GM23338 (cell line): ENCODE results near the gene BACE2. TPM values are rescaled to one million over a fixed set of nuclear protein-coding genes. Genes with fewer than 3 reads are reported as not detected.

Experiments used
- CREB1 ChIP-seq: fragments of 250-450 bp; sonication (Bioruptor Pico); IDR thresholded peaks from 2 replicates; pipeline ENCODE4 v1.5.0; 2020; ENCODE audit warnings: low read depth, mild to moderate bottlenecking, moderate library complexity
- CTCF ChIP-seq, 2 experiments: fragments of 200-600 bp in 1 of 2; sonication (generic) in 1 of 2; conservative IDR thresholded peaks; 2 replicates each; pipeline versions ENCODE4 v1.5.1 to v1.6.1; 2016 to 2017; ENCODE audit warnings: antibody characterized with exemption in 2 of 2, low read depth in 2 of 2, mild to moderate bottlenecking in 2 of 2, moderate library complexity in 1 of 2
- ETS1 ChIP-seq: IDR thresholded peaks from 2 replicates; pipeline ENCODE4 v1.6.1; 2016; ENCODE audit warnings: antibody characterized with exemption
- NANOG ChIP-seq: IDR thresholded peaks from 2 replicates; pipeline ENCODE4 v1.6.1; 2016; ENCODE audit warnings: antibody characterized with exemption, borderline replicate concordance
- ZNF114 ChIP-seq: fragments of 250-450 bp; sonication (Bioruptor Pico); IDR thresholded peaks from 2 replicates; pipeline ENCODE4 v1.5.0; 2020; ENCODE audit warnings: mild to moderate bottlenecking, moderate library complexity
- ZNF331 ChIP-seq: fragments of 250-450 bp; sonication (Bioruptor Pico); IDR thresholded peaks from 2 replicates; pipeline ENCODE4 v1.5.0; 2020; ENCODE audit warnings: low read depth, mild to moderate bottlenecking, moderate library complexity
- ZNF462 ChIP-seq: fragments of 250-450 bp; sonication (Bioruptor Pico); IDR thresholded peaks from 2 replicates; pipeline ENCODE4 v1.5.0; 2020; ENCODE audit warnings: mild to moderate bottlenecking, moderate library complexity
- polyA plus RNA-seq: library from polyadenylated mRNA; unstranded; fragments of >200 nt; fragmentation: Nextera tagmentation; extraction: Ambion mirVana; gene quantifications from 2 replicates; pipeline ENCODE4 v1.2.1, GENCODE V29; 2016
- total RNA-seq: library from RNA; depleted of rRNA; stranded (reverse); fragments of >200 nt; shearing (Covaris generic); gene quantifications from 2 replicates; pipeline ENCODE4 v1.2.3, GENCODE V29; 2014

The BACE2 gene
- total and polyA plus RNA-seq, 2 experiments from 2014 or later: 3.5 to 6.8 TPM

GRCh38 chr21:41234569-41234968, 66.6 kb downstream of the BACE2 start (continued):
- no peak for TF ChIP-seq ZNF462 (CRISPR knock-in tag)
- TF ChIP-seq ZNF331 (CRISPR knock-in tag): no peak
- TF ChIP-seq CREB1 (CRISPR knock-in tag): no peak
- no peak for TF ChIP-seq ETS1
- TF ChIP-seq NANOG: no peak
- TF ChIP-seq ZNF114 (CRISPR knock-in tag): no peak
- TF ChIP-seq CTCF (conservative IDR thresholded peaks at IDR 0.05; ENCODE audit: low read depth in 2 of 2): no peak
